Brain microvascular endothelial cell (primary cell): ENCODE measurements around the gene GSG1L.

Experiments used
- DNase-seq: peaks from one replicate; pipeline ENCODE4 v3.0.0-alpha.2; 2020
- H3K27ac ChIP-seq: fragments of 250-450 bp; sonication (Bioruptor Pico); 2 replicates; pipeline ENCODE4 v1.5.1; 2020; ENCODE audit warnings: mild to moderate bottlenecking, moderate library complexity
- H3K27me3 ChIP-seq: fragments of 250-450 bp; sonication (Bioruptor Pico); replicated peaks from 2 replicates; pipeline ENCODE4 v1.5.1; 2020; ENCODE audit warnings: mild to moderate bottlenecking
- H3K36me3 ChIP-seq: fragments of 250-450 bp; sonication (Bioruptor Pico); replicated peaks from 2 replicates; pipeline ENCODE4 v1.5.1; 2020; ENCODE audit warnings: mild to moderate bottlenecking
- H3K4me3 ChIP-seq: 2 replicates; pipeline ENCODE4 v1.5.1; 2011; ENCODE audit warnings: low read depth, mild to moderate bottlenecking, control low read depth, low read length, moderate library complexity
- in situ Hi-C: cut with HindIII; loops from 2 replicates; pipeline ENCODE4 v1.10.0; 2017; ENCODE audit warnings: low sequenced_read_pairs, low pct_ligation_motif_present
- TF ChIP-seq, protein P1 (sequence below): IDR thresholded peaks from 2 replicates; pipeline ENCODE4 v1.5.1; 2011; ENCODE audit warnings: low read depth, mild to moderate bottlenecking, moderate library complexity, low read length, control low read depth, inconsistent platforms; ENCODE audit errors: missing control alignments

The GSG1L gene

DNA sequence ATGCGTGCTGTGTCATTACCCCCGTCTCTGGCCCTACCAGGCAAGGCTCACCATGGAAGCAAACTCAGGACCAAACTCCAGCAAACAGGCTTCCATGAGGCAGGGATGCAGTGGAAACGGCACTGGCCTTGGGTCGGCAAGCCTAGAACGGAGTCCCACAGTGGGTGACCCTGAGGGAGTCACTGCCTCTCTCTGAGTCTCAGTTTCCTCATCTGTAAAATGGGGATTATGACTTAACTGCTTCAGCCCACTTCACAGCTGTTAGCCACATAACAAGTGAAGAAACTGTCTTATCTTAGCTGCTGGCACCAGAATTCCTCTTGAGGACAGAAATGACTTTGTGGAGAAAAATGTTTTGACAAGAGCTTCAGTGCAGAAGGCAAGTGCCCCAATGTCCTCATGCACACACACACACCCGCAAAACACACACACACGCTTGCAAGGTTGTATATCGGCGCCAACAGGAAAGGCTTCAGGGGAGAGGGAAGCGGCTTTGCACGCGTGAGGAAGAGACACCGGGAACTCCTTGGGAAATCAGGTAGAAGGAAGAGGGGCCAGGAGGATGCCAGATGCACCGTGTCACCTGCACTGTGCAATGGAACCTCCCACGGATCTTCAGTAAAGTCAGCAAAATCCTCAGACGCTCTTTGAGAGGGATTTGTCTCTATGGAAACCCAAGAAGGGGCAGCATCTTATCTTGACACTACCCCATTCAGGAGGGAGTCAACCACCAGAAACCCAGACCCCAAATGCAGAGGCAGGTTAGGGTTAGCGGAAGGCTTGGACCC lies 53.7 kb downstream of the GSG1L start:
- Histone ChIP-seq H3K27me3 (no peaks in the 10 kb centered on the region), H3K36me3 (no peaks in the 10 kb centered on the region), H3K27ac (no peak overlapping the region), H3K4me3 (no peak overlapping the region)
- no peak for DNase-seq
- TF ChIP-seq, protein P1, sequence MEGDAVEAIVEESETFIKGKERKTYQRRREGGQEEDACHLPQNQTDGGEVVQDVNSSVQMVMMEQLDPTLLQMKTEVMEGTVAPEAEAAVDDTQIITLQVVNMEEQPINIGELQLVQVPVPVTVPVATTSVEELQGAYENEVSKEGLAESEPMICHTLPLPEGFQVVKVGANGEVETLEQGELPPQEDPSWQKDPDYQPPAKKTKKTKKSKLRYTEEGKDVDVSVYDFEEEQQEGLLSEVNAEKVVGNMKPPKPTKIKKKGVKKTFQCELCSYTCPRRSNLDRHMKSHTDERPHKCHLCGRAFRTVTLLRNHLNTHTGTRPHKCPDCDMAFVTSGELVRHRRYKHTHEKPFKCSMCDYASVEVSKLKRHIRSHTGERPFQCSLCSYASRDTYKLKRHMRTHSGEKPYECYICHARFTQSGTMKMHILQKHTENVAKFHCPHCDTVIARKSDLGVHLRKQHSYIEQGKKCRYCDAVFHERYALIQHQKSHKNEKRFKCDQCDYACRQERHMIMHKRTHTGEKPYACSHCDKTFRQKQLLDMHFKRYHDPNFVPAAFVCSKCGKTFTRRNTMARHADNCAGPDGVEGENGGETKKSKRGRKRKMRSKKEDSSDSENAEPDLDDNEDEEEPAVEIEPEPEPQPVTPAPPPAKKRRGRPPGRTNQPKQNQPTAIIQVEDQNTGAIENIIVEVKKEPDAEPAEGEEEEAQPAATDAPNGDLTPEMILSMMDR: no peak
- in situ Hi-C loops: no loop called here

DNA sequence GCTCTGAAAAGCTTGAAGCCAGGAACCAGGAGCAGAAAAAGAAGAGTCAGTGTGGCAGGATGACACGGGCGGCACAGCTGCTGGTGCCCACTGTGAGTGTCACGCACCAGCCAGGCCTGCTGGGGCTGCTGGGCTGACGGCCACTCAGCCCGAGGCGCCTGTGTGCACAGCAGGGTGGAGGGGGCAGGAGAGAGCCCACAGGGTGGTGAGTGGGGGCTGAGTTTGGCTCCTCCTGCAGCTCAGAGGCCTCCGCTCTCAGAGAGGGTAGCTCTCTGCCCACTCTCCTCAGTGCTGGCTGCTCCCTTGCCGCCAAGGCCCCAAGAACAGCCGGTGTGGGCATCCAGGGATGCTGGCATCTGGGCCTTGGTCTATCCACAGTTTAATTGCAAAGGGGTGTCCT lies 59.6 kb downstream of the GSG1L start:
- in situ Hi-C loops: no loop called here
- DNase-seq: no peak
- Histone ChIP-seq H3K4me3 (no peak overlapping the region), H3K27ac (no peak overlapping the region), H3K36me3 (no peaks in the 10 kb centered on the region), H3K27me3 (no peaks in the 10 kb centered on the region)
- TF ChIP-seq, protein P1: no peak

DNA sequence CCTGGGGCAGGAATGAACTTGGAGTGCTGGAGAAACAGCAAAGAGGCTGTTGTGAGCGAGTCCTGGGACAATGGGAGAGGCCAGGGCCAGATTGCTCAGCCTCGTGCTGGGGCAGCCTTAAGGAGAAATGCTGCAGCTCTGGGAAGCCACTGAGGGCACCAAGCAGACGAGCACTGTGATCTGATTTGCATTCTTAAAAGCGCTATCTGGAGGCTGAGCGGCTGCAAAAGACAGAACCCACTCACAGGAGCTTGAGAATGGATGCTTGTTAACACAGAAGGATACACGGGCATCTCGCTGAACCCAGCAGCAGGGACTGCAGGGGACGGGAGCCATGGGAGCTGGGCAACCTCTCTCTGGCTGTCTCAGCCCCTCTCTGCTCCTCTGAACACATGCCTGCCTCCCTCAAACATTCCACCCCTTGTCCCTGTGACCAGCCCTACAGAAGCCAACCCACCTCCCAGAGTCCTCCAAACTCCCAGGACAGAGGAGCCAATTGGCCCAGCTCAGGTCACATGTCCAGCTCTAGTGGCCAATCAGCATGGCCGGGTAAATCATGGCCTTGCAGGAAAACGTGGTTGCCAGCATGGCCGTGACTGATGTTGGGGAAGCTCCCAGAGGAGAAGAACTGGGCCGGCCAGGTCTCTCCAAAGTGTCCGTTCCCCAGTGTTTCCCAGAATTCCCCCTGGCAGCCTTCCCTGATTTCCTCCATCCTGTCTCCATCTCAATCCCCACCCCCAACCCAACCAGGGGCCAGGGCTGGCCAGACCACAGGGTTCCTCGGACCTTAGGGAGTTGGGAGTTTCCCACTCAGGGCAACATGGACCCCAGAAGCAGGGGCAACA lies 60.3 kb downstream of the GSG1L start:
- no peak for DNase-seq
- no peak overlapping the region for H3K4me3 ChIP-seq
- H3K27me3 ChIP-seq: no peaks in the 10 kb centered on the region
- TF ChIP-seq, protein P1: no peak
- H3K27ac ChIP-seq: no peak overlapping the region
- in situ Hi-C loops: no loop called here
- no peaks in the 10 kb centered on the region for H3K36me3 ChIP-seq

DNA sequence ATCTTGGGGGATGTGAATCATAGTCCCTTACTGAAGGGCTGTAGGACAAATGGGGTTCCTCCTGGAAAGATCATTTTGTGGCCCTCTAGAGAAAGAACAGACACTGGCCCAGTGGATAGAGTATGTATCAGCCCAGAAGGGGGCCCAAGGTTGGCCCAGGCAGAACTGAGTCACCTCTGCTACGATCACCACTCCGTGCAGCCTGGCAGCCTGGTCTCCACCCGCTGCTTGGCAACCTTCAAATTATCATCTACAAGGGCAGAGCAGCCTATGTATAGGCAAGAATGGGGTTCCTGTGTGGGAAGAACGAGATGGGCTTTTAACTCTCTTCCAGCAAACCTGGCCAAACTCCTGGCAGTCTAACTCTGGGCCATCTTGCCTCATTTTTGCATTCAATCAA lies 61.9 kb downstream of the GSG1L start:
- no peak for DNase-seq
- Histone ChIP-seq H3K36me3 (no peaks in the 10 kb centered on the region), H3K4me3 (no peak overlapping the region), H3K27ac (no peak overlapping the region), H3K27me3 (no peaks in the 10 kb centered on the region)
- in situ Hi-C loops: no loop called here
- TF ChIP-seq, protein P1: no peak

DNA sequence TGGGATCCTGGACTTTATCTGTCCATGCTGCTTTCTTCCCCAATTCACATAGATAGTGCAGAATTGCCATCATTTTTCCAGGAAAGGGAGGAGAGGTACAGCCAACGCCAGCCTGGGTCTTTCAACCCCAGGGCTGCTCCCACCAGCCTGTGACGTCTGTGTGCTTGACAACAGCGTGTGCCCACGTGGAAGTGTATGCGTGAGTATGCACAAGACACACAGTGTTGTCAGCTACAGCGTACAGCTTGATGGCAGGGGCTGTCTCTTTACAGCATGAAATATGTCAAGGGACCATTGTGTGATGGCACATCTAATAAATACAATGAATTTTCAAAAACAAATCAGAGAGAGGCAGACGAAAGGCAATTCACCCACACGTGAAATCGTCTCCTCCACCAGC lies 62.3 kb downstream of the GSG1L start:
- Histone ChIP-seq H3K27ac (no peak overlapping the region), H3K36me3 (no peaks in the 10 kb centered on the region), H3K4me3 (no peak overlapping the region), H3K27me3 (no peaks in the 10 kb centered on the region)
- DNase-seq: no peak
- in situ Hi-C loops: no loop called here
- TF ChIP-seq, protein P1: no peak
